ENCODE measurements around the gene SLC13A4. TPM values are rescaled to one million over a fixed set of nuclear protein-coding genes. Genes with fewer than 3 reads are reported as not detected.

Gene SLC13A4
- polyA plus RNA-seq, 1 donor from 2014 or later, result 1.4 TPM

DNA sequence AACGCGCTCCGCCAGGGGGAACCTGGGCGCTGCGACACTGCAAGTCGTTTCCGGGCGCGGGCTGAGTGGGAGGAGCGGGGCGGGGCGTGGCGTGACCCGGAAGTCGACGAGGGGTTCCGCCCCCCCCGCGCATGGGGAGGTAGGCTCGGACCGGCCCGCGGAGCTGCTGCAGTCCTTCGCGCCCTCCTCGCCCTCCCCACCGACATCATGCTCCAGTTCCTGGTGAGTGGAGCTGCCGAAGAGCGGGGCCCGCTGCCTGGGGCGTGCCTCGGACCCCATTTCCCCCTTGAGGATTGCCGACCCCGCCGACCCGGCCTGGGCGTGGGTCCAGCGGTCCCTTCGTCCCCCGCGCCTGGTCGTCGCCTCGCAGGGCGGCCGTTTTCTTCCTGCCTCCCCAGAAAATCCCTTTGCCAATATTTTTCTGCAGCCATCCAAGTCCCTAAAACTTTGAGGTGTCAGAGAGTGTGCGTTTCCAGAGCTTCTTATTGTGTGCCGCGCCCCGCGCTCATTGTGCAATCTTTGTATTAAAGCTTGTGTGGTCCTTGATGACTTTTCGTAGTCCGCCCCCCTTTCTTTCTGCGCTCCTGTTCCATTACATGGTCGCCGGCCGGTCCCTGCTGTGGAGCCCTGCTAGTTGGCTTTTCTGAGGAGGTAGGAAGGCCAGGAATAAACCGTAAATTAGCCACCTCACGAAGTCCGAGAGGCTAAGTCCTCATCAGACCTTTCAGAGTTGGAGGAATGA is 65.4 kb downstream of the SLC13A4 start, which contains the start of gene STMP1:
STMP1 (plus strand) TSS at position 142 of the 742 bp plus-strand sequence.
- H3F3A ChIP-seq (ENCODE audit: insufficient read depth, low read length, poor library complexity, severe bottlenecking), result no peaks in the 10 kb centered on the region
- no peaks in the 10 kb centered on the region for H3K9me2 ChIP-seq (ENCODE audit: insufficient read depth, low read length)
- H4K20me1 ChIP-seq (ENCODE audit: insufficient read depth), result no peaks in the 10 kb centered on the region
- H2AFZ ChIP-seq (ENCODE audit: low read depth, low read length), result peak within 1 kb of the TSS; percentile 99
- peak within 1 kb of the TSS; percentile 80 for H3K4me2 ChIP-seq (ENCODE audit: low read length)
- peak within 1 kb of the TSS; percentile 99 for H3K4me3 ChIP-seq (ENCODE audit: low read length)
- TF ChIP-seq RAD21 (conservative IDR thresholded peaks at IDR 0.05) (peak; percentile 75), TAF1 (IDR thresholded peaks at IDR 0.05; ENCODE audit: low read depth) (peak; percentile 75), EZH2 (IDR thresholded peaks at IDR 0.05; ENCODE audit: borderline replicate concordance, insufficient read depth, low read length, poor library complexity, severe bottlenecking) (no peak), EP300 (conservative IDR thresholded peaks at IDR 0.05; ENCODE audit: poor library complexity, severe bottlenecking) (peak; percentile 42), SMC3 (conservative IDR thresholded peaks at IDR 0.05; ENCODE audit: poor library complexity) (peak; percentile 29), MXI1 (conservative IDR thresholded peaks at IDR 0.05; ENCODE audit: poor library complexity, severe bottlenecking) (peak; percentile 91), POLR2AphosphoS5 (IDR thresholded peaks at IDR 0.05) (peak; percentile 91)
- TF ChIP-seq, protein P1, sequence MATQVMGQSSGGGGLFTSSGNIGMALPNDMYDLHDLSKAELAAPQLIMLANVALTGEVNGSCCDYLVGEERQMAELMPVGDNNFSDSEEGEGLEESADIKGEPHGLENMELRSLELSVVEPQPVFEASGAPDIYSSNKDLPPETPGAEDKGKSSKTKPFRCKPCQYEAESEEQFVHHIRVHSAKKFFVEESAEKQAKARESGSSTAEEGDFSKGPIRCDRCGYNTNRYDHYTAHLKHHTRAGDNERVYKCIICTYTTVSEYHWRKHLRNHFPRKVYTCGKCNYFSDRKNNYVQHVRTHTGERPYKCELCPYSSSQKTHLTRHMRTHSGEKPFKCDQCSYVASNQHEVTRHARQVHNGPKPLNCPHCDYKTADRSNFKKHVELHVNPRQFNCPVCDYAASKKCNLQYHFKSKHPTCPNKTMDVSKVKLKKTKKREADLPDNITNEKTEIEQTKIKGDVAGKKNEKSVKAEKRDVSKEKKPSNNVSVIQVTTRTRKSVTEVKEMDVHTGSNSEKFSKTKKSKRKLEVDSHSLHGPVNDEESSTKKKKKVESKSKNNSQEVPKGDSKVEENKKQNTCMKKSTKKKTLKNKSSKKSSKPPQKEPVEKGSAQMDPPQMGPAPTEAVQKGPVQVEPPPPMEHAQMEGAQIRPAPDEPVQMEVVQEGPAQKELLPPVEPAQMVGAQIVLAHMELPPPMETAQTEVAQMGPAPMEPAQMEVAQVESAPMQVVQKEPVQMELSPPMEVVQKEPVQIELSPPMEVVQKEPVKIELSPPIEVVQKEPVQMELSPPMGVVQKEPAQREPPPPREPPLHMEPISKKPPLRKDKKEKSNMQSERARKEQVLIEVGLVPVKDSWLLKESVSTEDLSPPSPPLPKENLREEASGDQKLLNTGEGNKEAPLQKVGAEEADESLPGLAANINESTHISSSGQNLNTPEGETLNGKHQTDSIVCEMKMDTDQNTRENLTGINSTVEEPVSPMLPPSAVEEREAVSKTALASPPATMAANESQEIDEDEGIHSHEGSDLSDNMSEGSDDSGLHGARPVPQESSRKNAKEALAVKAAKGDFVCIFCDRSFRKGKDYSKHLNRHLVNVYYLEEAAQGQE (IDR thresholded peaks at IDR 0.05; ENCODE audit: borderline replicate concordance), result peak; percentile 11
- TF ChIP-seq, protein P2, sequence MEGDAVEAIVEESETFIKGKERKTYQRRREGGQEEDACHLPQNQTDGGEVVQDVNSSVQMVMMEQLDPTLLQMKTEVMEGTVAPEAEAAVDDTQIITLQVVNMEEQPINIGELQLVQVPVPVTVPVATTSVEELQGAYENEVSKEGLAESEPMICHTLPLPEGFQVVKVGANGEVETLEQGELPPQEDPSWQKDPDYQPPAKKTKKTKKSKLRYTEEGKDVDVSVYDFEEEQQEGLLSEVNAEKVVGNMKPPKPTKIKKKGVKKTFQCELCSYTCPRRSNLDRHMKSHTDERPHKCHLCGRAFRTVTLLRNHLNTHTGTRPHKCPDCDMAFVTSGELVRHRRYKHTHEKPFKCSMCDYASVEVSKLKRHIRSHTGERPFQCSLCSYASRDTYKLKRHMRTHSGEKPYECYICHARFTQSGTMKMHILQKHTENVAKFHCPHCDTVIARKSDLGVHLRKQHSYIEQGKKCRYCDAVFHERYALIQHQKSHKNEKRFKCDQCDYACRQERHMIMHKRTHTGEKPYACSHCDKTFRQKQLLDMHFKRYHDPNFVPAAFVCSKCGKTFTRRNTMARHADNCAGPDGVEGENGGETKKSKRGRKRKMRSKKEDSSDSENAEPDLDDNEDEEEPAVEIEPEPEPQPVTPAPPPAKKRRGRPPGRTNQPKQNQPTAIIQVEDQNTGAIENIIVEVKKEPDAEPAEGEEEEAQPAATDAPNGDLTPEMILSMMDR (IDR thresholded peaks at IDR 0.05; ENCODE audit: poor library complexity, severe bottlenecking), result no peak
- H3K9me3 ChIP-seq (ENCODE audit: low read length), result no peaks in the 10 kb centered on the region
- no peaks in the 10 kb centered on the region for H3K27me3 ChIP-seq (ENCODE audit: insufficient read depth, low read depth, low read length)
- peak within 1 kb of the TSS; percentile 88 for H3K9ac ChIP-seq (ENCODE audit: low read length)
- H3K79me2 ChIP-seq (replicated peaks; ENCODE audit: insufficient read depth, low read length), result peaks cover 47% of the 10 kb centered on the region
- peak within 1 kb of the TSS; percentile 75 for H3K27ac ChIP-seq (ENCODE audit: low read length)
- H3K36me3 ChIP-seq (ENCODE audit: insufficient read depth, low read length), result no peaks in the 10 kb centered on the region

DNA sequence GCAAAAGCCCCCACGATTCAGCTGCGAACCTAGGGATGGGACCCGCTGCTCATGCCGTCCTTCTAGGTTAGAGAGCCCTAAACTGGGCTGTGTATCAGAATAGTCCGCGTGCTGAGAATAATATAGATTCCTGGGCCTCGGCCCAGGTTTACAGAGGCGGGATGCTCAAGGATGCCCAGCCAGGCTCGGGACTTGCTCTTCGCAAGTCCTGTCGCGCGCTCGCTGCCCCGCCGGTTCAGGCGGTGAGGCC is 65.9 kb downstream of the SLC13A4 start:
- peak overlapping the region; percentile 49 for H3K27ac ChIP-seq (ENCODE audit: low read length)

More for the DNA sequence above, 65.9 kb downstream of the SLC13A4 start:
- Histone ChIP-seq H3K79me2 (replicated peaks; ENCODE audit: insufficient read depth, low read length) (peaks cover 42% of the 10 kb centered on the region), H3K9me2 (ENCODE audit: insufficient read depth, low read length) (no peaks in the 10 kb centered on the region), H3K36me3 (ENCODE audit: insufficient read depth, low read length) (no peaks in the 10 kb centered on the region), H3K9me3 (ENCODE audit: low read length) (no peaks in the 10 kb centered on the region), H3K4me3 (ENCODE audit: low read length) (peak overlapping the region; percentile 99), H3K4me2 (ENCODE audit: low read length) (peak overlapping the region; percentile 49), H2AFZ (ENCODE audit: low read depth, low read length) (peak overlapping the region; percentile 88), H4K20me1 (ENCODE audit: insufficient read depth) (no peaks in the 10 kb centered on the region), H3K9ac (ENCODE audit: low read length) (peak overlapping the region; percentile 88), H3K27me3 (ENCODE audit: insufficient read depth, low read depth, low read length) (no peaks in the 10 kb centered on the region), H3F3A (ENCODE audit: insufficient read depth, low read length, poor library complexity, severe bottlenecking) (no peaks in the 10 kb centered on the region)
- TF ChIP-seq SMC3 (conservative IDR thresholded peaks at IDR 0.05; ENCODE audit: poor library complexity) (peak; percentile 80), TAF1 (IDR thresholded peaks at IDR 0.05; ENCODE audit: low read depth) (no peak), EP300 (conservative IDR thresholded peaks at IDR 0.05; ENCODE audit: poor library complexity, severe bottlenecking) (no peak), POLR2AphosphoS5 (IDR thresholded peaks at IDR 0.05) (no peak), MXI1 (conservative IDR thresholded peaks at IDR 0.05; ENCODE audit: poor library complexity, severe bottlenecking) (no peak), EZH2 (IDR thresholded peaks at IDR 0.05; ENCODE audit: borderline replicate concordance, insufficient read depth, low read length, poor library complexity, severe bottlenecking) (no peak), RAD21 (conservative IDR thresholded peaks at IDR 0.05) (no peak)
- TF ChIP-seq, protein P1 (IDR thresholded peaks at IDR 0.05; ENCODE audit: borderline replicate concordance), result peak; percentile 42
- TF ChIP-seq, protein P2 (IDR thresholded peaks at IDR 0.05; ENCODE audit: poor library complexity, severe bottlenecking), result peak; percentile 90

Measured in neural cell (in vitro differentiated cells).